Uterus (tissue), 4 donors: ENCODE results near the gene BAIAP2. TPM values are rescaled to one million over a fixed set of nuclear protein-coding genes. Genes with fewer than 3 reads are reported as not detected.

Experiments used
- DNase-seq, 2 donors: peaks; one replicate each; pipeline ENCODE4 v3.0.0-alpha.2; 2019 to 2020
- H3K27ac ChIP-seq, 2 donors: fragments of 200-600 bp; sonication (generic); 1 replicate in 1 of 2; 2 replicates in 1 of 2; pipeline ENCODE4 v1.5.1; 2016 to 2018
- H3K27me3 ChIP-seq, 2 donors: fragments of 200-600 bp; sonication (generic); one replicate each; pipeline ENCODE4 v1.5.1; 2018 to 2019; ENCODE audit warnings: control low read depth in 1 of 2
- H3K36me3 ChIP-seq, 2 donors: fragments of 200-600 bp; sonication (generic); one replicate each; pipeline ENCODE4 v1.5.1; 2019; ENCODE audit warnings: control low read depth in 1 of 2
- H3K4me1 ChIP-seq, 2 donors: fragments of 200-600 bp; sonication (generic); one replicate each; pipeline ENCODE4 v1.5.1; 2018 to 2019; ENCODE audit warnings: control low read depth in 1 of 2
- H3K4me3 ChIP-seq, 2 donors: fragments of 200-600 bp; sonication (generic); 1 replicate in 1 of 2; 2 replicates in 1 of 2; pipeline ENCODE4 v1.5.1; 2018 to 2019; ENCODE audit warnings: mild to moderate bottlenecking in 1 of 2
- H3K9me3 ChIP-seq, 2 donors: fragments of 200-600 bp; sonication (generic); one replicate each; pipeline ENCODE4 v1.5.1; 2019; ENCODE audit warnings: control low read depth in 1 of 2
- POLR2A ChIP-seq, 2 donors: fragments of 450-650 bp; IDR thresholded peaks; one replicate each; pipeline ENCODE4 v1.6.1; 2016; ENCODE audit warnings: antibody characterized with exemption in 2 of 2, mild to moderate bottlenecking in 1 of 2, moderate library complexity in 1 of 2
- intact Hi-C: fragments of 100-400 bp; cut with DNase I; formaldehyde crosslinking; loops from one replicate; pipeline ENCODE4 v1.15.1; 2023; ENCODE audit warnings: low total_unique reads
- total RNA-seq, 4 donors: library from RNA; depleted of rRNA in 3 of 4; stranded (reverse); fragments of >200 nt in 3 of 4; gene quantifications; one replicate each; pipeline versions ENCODE4 v1.1.0 to v1.2.4, GENCODE V29; 2014 to 2023
- TF ChIP-seq, protein P1 (sequence below), 4 experiments: fragments of 200-600 bp in 2 of 4; fragments of 450-650 bp in 2 of 4; sonication (generic) in 2 of 4; IDR thresholded peaks; one replicate each; pipeline ENCODE4 v1.5.1; 2016 to 2019; ENCODE audit warnings: antibody characterized with exemption in 4 of 4, mild to moderate bottlenecking in 2 of 4, moderate library complexity in 1 of 4
- donor health status: DM: yes; HTN: yes; CAD: no.

BAIAP2 gene
- total RNA-seq, 4 donors from 2014 or later = 16.5 to 70.7 (median 45.8) TPM

DNA sequence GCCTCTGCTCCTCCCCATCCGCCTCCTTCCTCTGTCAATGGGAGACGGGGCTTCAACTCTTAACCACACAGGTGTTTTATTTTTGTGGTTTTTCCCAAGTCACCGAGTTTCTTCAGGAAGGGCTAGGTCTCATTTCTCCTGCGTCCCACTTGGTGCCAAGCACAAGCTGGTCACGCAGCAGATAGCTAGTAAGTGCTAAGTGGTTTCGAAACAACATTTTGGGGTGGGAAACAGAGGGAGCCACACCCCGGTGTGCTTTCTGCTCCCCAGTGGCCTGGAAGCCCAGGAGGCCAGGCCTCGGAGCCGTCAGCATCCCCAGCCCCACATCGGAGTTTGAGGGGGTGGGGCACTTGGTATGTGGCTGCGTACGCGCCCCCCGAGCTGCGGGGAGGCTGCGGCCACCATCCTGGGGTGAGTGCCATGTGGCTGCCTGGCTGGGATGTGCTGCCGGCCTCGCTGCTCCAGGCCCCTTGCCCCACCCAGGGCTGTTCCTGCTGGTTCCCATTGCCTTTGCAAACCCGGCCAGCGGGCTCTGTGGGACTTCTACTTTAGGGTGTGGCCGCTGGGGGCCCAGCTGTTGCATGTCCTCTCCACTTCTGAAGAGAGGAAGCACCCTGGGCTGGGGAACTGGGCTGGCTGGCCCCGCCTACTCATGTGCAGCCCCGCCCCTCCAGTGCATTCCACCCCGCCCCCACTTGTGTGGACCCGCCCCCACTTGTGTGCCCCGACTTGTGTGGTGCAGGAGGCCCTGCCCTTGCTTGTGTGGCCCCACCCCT, 55.6 kb downstream of the BAIAP2 start:
- no peak overlapping the region for H3K4me3 ChIP-seq
- intact Hi-C loops = loop anchor here (10.0 kb wide), 1 partner anchor 686 kb away; no protein-coding TSS in a partner anchor
- no peak overlapping the region for H3K27ac ChIP-seq
- no peaks in the 10 kb centered on the region for H3K9me3 ChIP-seq
- H3K27me3 ChIP-seq = no peaks in the 10 kb centered on the region
- no peaks in the 10 kb centered on the region for H3K36me3 ChIP-seq
- DNase-seq = no peak
- TF ChIP-seq POLR2A (IDR thresholded peaks at IDR 0.05) = no peak
- TF ChIP-seq, protein P1, sequence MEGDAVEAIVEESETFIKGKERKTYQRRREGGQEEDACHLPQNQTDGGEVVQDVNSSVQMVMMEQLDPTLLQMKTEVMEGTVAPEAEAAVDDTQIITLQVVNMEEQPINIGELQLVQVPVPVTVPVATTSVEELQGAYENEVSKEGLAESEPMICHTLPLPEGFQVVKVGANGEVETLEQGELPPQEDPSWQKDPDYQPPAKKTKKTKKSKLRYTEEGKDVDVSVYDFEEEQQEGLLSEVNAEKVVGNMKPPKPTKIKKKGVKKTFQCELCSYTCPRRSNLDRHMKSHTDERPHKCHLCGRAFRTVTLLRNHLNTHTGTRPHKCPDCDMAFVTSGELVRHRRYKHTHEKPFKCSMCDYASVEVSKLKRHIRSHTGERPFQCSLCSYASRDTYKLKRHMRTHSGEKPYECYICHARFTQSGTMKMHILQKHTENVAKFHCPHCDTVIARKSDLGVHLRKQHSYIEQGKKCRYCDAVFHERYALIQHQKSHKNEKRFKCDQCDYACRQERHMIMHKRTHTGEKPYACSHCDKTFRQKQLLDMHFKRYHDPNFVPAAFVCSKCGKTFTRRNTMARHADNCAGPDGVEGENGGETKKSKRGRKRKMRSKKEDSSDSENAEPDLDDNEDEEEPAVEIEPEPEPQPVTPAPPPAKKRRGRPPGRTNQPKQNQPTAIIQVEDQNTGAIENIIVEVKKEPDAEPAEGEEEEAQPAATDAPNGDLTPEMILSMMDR (IDR thresholded peaks at IDR 0.05) = no peak
- peaks cover 3 to 11% of the 10 kb centered on the region in 2 donors for H3K4me1 ChIP-seq

- Histone ChIP-seq H3K4me3 (no peak overlapping the region), H3K4me1 (peaks cover 9 to 17% of the 10 kb centered on the region in 2 donors), H3K9me3 (no peaks in the 10 kb centered on the region), H3K27me3 (no peaks in the 10 kb centered on the region), H3K27ac (no peak overlapping the region), H3K36me3 (no peaks in the 10 kb centered on the region)
- intact Hi-C loops = loop anchor here (10.0 kb wide), 1 partner anchor 686 kb away; no protein-coding TSS in a partner anchor
- TF ChIP-seq, protein P1 (IDR thresholded peaks at IDR 0.05) = no peak
- TF ChIP-seq POLR2A (IDR thresholded peaks at IDR 0.05) = no peak
- no peak for DNase-seq
Measured at GRCh38 chr17:81091154-81091553, 56.2 kb downstream of the BAIAP2 start.

DNA sequence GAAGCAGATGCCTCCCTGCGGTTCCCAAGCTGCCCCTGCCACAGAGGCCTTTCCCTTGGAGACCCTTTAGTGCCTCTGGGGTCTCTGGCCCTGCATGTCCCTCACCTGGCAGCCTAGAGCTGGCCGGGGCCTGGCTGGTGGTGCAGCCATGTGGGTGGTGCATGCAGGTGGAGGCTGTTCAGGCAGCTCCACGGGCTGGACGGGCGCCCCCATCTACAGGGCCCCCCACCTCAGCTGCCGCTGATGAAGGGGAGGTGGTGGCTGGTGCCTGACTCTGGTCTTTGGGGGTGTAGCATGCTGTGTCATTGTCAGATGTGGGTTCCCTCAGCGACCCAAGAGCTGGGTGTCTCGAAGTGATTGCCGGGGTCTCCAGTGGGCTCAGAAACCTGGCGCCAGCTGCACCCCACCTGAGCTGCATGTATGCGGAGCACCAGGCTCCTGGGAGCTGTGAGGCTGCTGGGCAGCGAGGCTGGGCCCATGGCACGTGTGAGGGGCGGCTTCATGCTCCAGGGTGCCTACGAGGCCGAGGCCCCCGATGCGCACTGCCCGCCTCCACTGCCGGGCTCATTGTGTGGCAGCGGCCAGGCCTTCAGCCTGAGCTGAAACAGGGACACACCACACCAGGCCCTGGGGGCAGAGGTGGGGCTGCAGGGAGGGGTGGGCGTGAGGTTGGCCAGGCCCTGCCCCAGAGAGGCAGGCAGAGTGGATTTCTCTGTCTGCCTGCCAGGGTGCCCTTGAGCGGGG, 57.0 kb downstream of the BAIAP2 start:
- no peak for DNase-seq
- intact Hi-C loops = loop anchor here (10.0 kb wide), 1 partner anchor 687 kb away; no protein-coding TSS in a partner anchor
- no peak overlapping the region for H3K4me3 ChIP-seq
- H3K36me3 ChIP-seq = no peaks in the 10 kb centered on the region
- H3K9me3 ChIP-seq = no peaks in the 10 kb centered on the region
- TF ChIP-seq, protein P1 (IDR thresholded peaks at IDR 0.05) = no peak
- TF ChIP-seq POLR2A (IDR thresholded peaks at IDR 0.05) = no peak
- H3K4me1 ChIP-seq = peaks cover 13 to 25% of the 10 kb centered on the region in 2 donors
- H3K27ac ChIP-seq = no peak overlapping the region
- no peaks in the 10 kb centered on the region for H3K27me3 ChIP-seq

DNA sequence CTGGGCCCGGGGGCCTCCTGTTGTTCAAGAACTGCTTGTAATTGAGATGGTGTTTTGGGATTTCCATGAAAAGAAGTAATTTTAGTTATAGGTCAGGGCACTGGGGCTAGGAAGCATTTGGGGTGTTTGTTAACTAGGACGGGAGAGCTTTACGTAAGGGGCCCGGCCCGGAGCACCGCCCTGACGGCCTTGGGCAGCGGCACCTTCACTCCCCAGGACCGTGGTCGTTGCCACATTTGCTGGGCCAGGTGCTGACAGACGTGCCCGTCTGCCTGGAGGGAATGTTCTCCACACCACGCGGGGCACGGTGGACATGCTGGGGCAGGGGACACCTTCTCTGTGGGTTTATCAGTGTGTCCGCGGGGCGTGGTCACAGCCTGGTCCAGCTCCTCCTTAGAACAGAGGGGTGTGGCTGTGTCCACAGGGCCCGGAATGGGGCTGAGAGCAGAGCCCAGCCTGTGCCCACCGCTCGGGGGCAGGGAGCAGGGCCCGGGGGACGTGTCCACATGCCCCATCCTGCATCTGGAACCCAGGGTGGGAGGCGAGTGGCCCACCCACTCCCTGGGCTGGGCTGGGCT, 57.7 kb downstream of the BAIAP2 start:
- DNase-seq = no peak
- intact Hi-C loops = loop anchor here (10.0 kb wide), 1 partner anchor 688 kb away; no protein-coding TSS in a partner anchor
- TF ChIP-seq POLR2A (IDR thresholded peaks at IDR 0.05) = no peak
- TF ChIP-seq, protein P1 (IDR thresholded peaks at IDR 0.05) = no peak
- H3K36me3 ChIP-seq = no peaks in the 10 kb centered on the region
- H3K4me1 ChIP-seq = peaks cover 13 to 29% of the 10 kb centered on the region in 2 donors
- H3K27ac ChIP-seq = no peak overlapping the region
- no peaks in the 10 kb centered on the region for H3K9me3 ChIP-seq
- no peak overlapping the region for H3K4me3 ChIP-seq
- H3K27me3 ChIP-seq = no peaks in the 10 kb centered on the region
